H7 (cell line): ENCODE results near the gene KRTAP17-1. TPM values are rescaled to one million over a fixed set of nuclear protein-coding genes. Genes with fewer than 3 reads are reported as not detected.

Experiments used
- DNase-seq: peaks from one replicate; pipeline ENCODE4 v3.0.0; 2012
- H3K27me3 ChIP-seq: 2 replicates; pipeline ENCODE4 v1.6.0; 2011; ENCODE audit warnings: mild to moderate bottlenecking, low read length; ENCODE audit not compliant: control insufficient read depth, insufficient read depth
- H3K36me3 ChIP-seq: replicated peaks from 2 replicates; pipeline ENCODE4 v1.5.1; 2011; ENCODE audit warnings: low read length; ENCODE audit not compliant: control insufficient read depth, insufficient read depth
- H3K4me3 ChIP-seq: 2 replicates; pipeline ENCODE4 v1.5.1; 2011; ENCODE audit warnings: low read depth, mild to moderate bottlenecking, control low read depth, low read length, moderate library complexity; ENCODE audit not compliant: insufficient read depth
- total RNA-seq: library from RNA; depleted of rRNA; stranded (reverse); fragments of >200 nt; shearing (Covaris generic); gene quantifications from 2 replicates; pipeline ENCODE4 v1.2.3, GENCODE V29; 2014

The KRTAP17-1 gene
- total RNA-seq, 1 experiment from 2014 or later = not detected

- Histone ChIP-seq H3K36me3 (no peaks in the 10 kb centered on the region), H3K4me3 (no peak overlapping the region), H3K27me3 (no peaks in the 10 kb centered on the region)
- DNase-seq = no peak
Measured at GRCh38 chr17:41339571-41340172, 24.2 kb upstream of the KRTAP17-1 start.

- Histone ChIP-seq H3K27me3 (no peaks in the 10 kb centered on the region), H3K4me3 (no peak overlapping the region), H3K36me3 (no peaks in the 10 kb centered on the region)
- DNase-seq = no peak
Measured at GRCh38 chr17:41338961-41339485, 23.5 kb upstream of the KRTAP17-1 start.

- H3K36me3 ChIP-seq = no peaks in the 10 kb centered on the region
- H3K4me3 ChIP-seq = no peak overlapping the region
- no peak for DNase-seq
- no peaks in the 10 kb centered on the region for H3K27me3 ChIP-seq
Measured at GRCh38 chr17:41335747-41336146, 20.2 kb upstream of the KRTAP17-1 start.

- Histone ChIP-seq H3K27me3 (no peaks in the 10 kb centered on the region), H3K4me3 (no peak overlapping the region), H3K36me3 (no peaks in the 10 kb centered on the region)
- no peak for DNase-seq
Measured at GRCh38 chr17:41334385-41335305, 19.1 kb upstream of the KRTAP17-1 start.

GRCh38 chr17:41333836-41334235 is 18.3 kb upstream of the KRTAP17-1 start:
- DNase-seq = no peak
- Histone ChIP-seq H3K36me3 (no peaks in the 10 kb centered on the region), H3K27me3 (no peaks in the 10 kb centered on the region), H3K4me3 (no peak overlapping the region)

GRCh38 chr17:41333098-41333497 is 17.6 kb upstream of the KRTAP17-1 start:
- no peak for DNase-seq
- no peak overlapping the region for H3K4me3 ChIP-seq
- H3K36me3 ChIP-seq = no peaks in the 10 kb centered on the region
- H3K27me3 ChIP-seq = no peaks in the 10 kb centered on the region

- no peaks in the 10 kb centered on the region for H3K36me3 ChIP-seq
- no peaks in the 10 kb centered on the region for H3K27me3 ChIP-seq
- H3K4me3 ChIP-seq = no peak overlapping the region
- no peak for DNase-seq
Measured at GRCh38 chr17:41332239-41332638, 16.7 kb upstream of the KRTAP17-1 start.

- no peaks in the 10 kb centered on the region for H3K27me3 ChIP-seq
- no peak overlapping the region for H3K4me3 ChIP-seq
- H3K36me3 ChIP-seq = no peaks in the 10 kb centered on the region
- no peak for DNase-seq
Measured at GRCh38 chr17:41331606-41332005, 16.1 kb upstream of the KRTAP17-1 start.

GRCh38 chr17:41329279-41329948 is 13.9 kb upstream of the KRTAP17-1 start:
- Histone ChIP-seq H3K27me3 (no peaks in the 10 kb centered on the region), H3K4me3 (no peak overlapping the region), H3K36me3 (no peaks in the 10 kb centered on the region)
- DNase-seq = peak; percentile 80

- no peak overlapping the region for H3K4me3 ChIP-seq
- H3K27me3 ChIP-seq = no peaks in the 10 kb centered on the region
- no peak for DNase-seq
- H3K36me3 ChIP-seq = no peaks in the 10 kb centered on the region
Measured at GRCh38 chr17:41328207-41328606, 12.7 kb upstream of the KRTAP17-1 start.

- H3K4me3 ChIP-seq = no peak overlapping the region
- no peaks in the 10 kb centered on the region for H3K36me3 ChIP-seq
- no peak for DNase-seq
- H3K27me3 ChIP-seq = no peaks in the 10 kb centered on the region
Measured at GRCh38 chr17:41327411-41328120, 12.1 kb upstream of the KRTAP17-1 start.

- no peak for DNase-seq
- Histone ChIP-seq H3K27me3 (no peaks in the 10 kb centered on the region), H3K4me3 (no peak overlapping the region), H3K36me3 (no peaks in the 10 kb centered on the region)
Measured at GRCh38 chr17:41326173-41327145, 10.9 kb upstream of the KRTAP17-1 start.

- H3K27me3 ChIP-seq = no peaks in the 10 kb centered on the region
- H3K4me3 ChIP-seq = no peak overlapping the region
- H3K36me3 ChIP-seq = no peaks in the 10 kb centered on the region
- DNase-seq = no peak
Measured at GRCh38 chr17:41325611-41326010, 10.1 kb upstream of the KRTAP17-1 start.
